ENCODE results near the gene MFAP2.

MFAP2 gene

GRCh38 chr1:17007121-17007520 lies 26.7 kb upstream of the MFAP2 start:
- DNase-seq (ENCODE audit: low read depth): no peak

GRCh38 chr1:17005365-17005740 lies 24.9 kb upstream of the MFAP2 start:
- no peak for DNase-seq (ENCODE audit: low read depth)

GRCh38 chr1:17004466-17005364 lies 24.3 kb upstream of the MFAP2 start:
- DNase-seq (ENCODE audit: low read depth): no peak

GRCh38 chr1:17002524-17002902 lies 22.1 kb upstream of the MFAP2 start:
- no peak for DNase-seq (ENCODE audit: low read depth)

- DNase-seq (ENCODE audit: low read depth): no peak
Measured at GRCh38 chr1:17001760-17002523, 21.5 kb upstream of the MFAP2 start.

- no peak for DNase-seq (ENCODE audit: low read depth)
Measured at GRCh38 chr1:16999863-17000262, 19.4 kb upstream of the MFAP2 start.

- DNase-seq (ENCODE audit: low read depth): no peak
Measured at GRCh38 chr1:16998589-16998988, 18.2 kb upstream of the MFAP2 start.

- no peak for DNase-seq (ENCODE audit: low read depth)
Measured at GRCh38 chr1:16996845-16997244, 16.4 kb upstream of the MFAP2 start.

- no peak for DNase-seq (ENCODE audit: low read depth)
Measured at GRCh38 chr1:16993521-16994038, 13.2 kb upstream of the MFAP2 start.

- no peak for DNase-seq (ENCODE audit: low read depth)
Measured at GRCh38 chr1:16992675-16993074, 12.3 kb upstream of the MFAP2 start.

GRCh38 chr1:16992102-16992501 lies 11.7 kb upstream of the MFAP2 start:
- DNase-seq (ENCODE audit: low read depth): no peak

GRCh38 chr1:16991571-16991970 lies 11.2 kb upstream of the MFAP2 start:
- no peak for DNase-seq (ENCODE audit: low read depth)

GRCh38 chr1:16989676-16990391 lies 9.4 kb upstream of the MFAP2 start:
- no peak for DNase-seq (ENCODE audit: low read depth)

- DNase-seq (ENCODE audit: low read depth): no peak
Measured at GRCh38 chr1:16988210-16988609, 7.8 kb upstream of the MFAP2 start.

- no peak for DNase-seq (ENCODE audit: low read depth)
Measured at GRCh38 chr1:16986962-16987361, 6.5 kb upstream of the MFAP2 start.

- no peak for DNase-seq (ENCODE audit: low read depth)
Measured at GRCh38 chr1:16986560-16986959, 6.1 kb upstream of the MFAP2 start.

GRCh38 chr1:16986113-16986512 lies 5.7 kb upstream of the MFAP2 start:
- no peak for DNase-seq (ENCODE audit: low read depth)

- DNase-seq (ENCODE audit: low read depth): no peak
Measured at GRCh38 chr1:16984717-16985116, 4.3 kb upstream of the MFAP2 start.

GRCh38 chr1:16983649-16984048 lies 3.2 kb upstream of the MFAP2 start:
- DNase-seq (ENCODE audit: low read depth): no peak

GRCh38 chr1:16982902-16983301 lies 2.5 kb upstream of the MFAP2 start:
- DNase-seq (ENCODE audit: low read depth): no peak

GRCh38 chr1:16981269-16981849 lies 939 bp upstream of the MFAP2 start:
- DNase-seq (ENCODE audit: low read depth): no peak

Measured in T-helper 22 cell (primary cell).